Esophagus muscularis mucosa (tissue), 3 donors: ENCODE measurements around the gene SFT2D1.

Experiments
- EP300 ChIP-seq: sonication (generic); formaldehyde crosslinking; IDR thresholded peaks from one replicate; pipeline ENCODE4 v1.6.1; 2017; ENCODE audit warnings: antibody characterized with exemption
- TF ChIP-seq, protein P1 (sequence below), 3 experiments: fragments of 200-600 bp in 2 of 3; fragments of 450-650 bp in 1 of 3; sonication (generic) in 2 of 3; IDR thresholded peaks; one replicate each; pipeline ENCODE4 v1.5.1; 2017 to 2019; ENCODE audit warnings: antibody characterized with exemption in 3 of 3, mild to moderate bottlenecking in 2 of 3, moderate library complexity in 1 of 3

DNA sequence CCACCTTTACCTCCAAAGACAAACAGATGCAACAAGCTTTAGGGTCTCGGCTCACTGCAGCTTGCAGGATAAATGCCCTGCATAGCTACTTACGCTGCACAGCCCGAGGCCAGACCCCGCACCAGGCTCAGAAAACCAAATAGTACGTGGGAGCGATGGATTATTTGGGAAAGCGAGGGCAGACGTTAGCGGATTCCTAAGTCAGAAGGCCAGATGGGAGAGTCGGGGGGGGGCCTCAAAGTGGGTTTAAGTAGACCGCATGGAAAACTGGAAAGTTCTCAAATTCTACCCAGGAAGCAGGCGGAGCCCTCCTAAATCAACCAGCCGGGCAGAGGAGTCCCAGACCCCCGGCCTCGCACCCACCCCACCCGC, 382 bp downstream of the SFT2D1 start:
- TF ChIP-seq EP300: no peak
- TF ChIP-seq, protein P1, sequence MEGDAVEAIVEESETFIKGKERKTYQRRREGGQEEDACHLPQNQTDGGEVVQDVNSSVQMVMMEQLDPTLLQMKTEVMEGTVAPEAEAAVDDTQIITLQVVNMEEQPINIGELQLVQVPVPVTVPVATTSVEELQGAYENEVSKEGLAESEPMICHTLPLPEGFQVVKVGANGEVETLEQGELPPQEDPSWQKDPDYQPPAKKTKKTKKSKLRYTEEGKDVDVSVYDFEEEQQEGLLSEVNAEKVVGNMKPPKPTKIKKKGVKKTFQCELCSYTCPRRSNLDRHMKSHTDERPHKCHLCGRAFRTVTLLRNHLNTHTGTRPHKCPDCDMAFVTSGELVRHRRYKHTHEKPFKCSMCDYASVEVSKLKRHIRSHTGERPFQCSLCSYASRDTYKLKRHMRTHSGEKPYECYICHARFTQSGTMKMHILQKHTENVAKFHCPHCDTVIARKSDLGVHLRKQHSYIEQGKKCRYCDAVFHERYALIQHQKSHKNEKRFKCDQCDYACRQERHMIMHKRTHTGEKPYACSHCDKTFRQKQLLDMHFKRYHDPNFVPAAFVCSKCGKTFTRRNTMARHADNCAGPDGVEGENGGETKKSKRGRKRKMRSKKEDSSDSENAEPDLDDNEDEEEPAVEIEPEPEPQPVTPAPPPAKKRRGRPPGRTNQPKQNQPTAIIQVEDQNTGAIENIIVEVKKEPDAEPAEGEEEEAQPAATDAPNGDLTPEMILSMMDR (IDR thresholded peaks at IDR 0.05): no peak
